Astrocyte (in vitro differentiated cells and primary cell): ENCODE measurements around the gene PLXNA3.

Experiments used
- CTCF ChIP-seq: IDR thresholded peaks from 2 replicates; pipeline ENCODE4 v1.5.1; 2011; ENCODE audit warnings: low read depth, mild to moderate bottlenecking, inconsistent platforms, low read length, moderate library complexity; ENCODE audit not compliant: insufficient read depth
- EZH2 ChIP-seq: IDR thresholded peaks from 2 replicates; pipeline ENCODE4 v1.6.1; 2012; ENCODE audit warnings: mild to moderate bottlenecking, low read length, inconsistent platforms; ENCODE audit not compliant: insufficient read depth

GRCh38 chrX:154430479-154430878, 27.6 kb upstream of the PLXNA3 start:
- TF ChIP-seq CTCF: no peak
- no peak for TF ChIP-seq EZH2
